Gastrocnemius medialis (tissue), 4 donors: ENCODE data around the gene RFPL3. TPM values are rescaled to one million over a fixed set of nuclear protein-coding genes. Genes with fewer than 3 reads are reported as not detected.

Source experiments
- ATAC-seq, 2 donors: fragments of 150-250 bp; one replicate each; pipeline ENCODE4 v1.9.1; 2016
- DNase-seq, 2 donors: peaks; one replicate each; pipeline ENCODE4 v3.0.0-alpha.2; 2019
- H3K27ac ChIP-seq, 4 donors: fragments of 200-600 bp; sonication (generic); 1 replicate in 1 of 4; 2 replicates in 3 of 4; pipeline ENCODE4 v1.5.1; 2016 to 2018; ENCODE audit warnings: mild to moderate bottlenecking in 2 of 4, moderate library complexity in 1 of 4
- H3K27me3 ChIP-seq, 3 donors: fragments of 200-600 bp; sonication (generic) in 2 of 3; 1 replicate in 1 of 3; 2 replicates in 2 of 3; pipeline versions ENCODE4 v1.5.1 to v1.6.0; 2016 to 2019; ENCODE audit warnings: mild to moderate bottlenecking in 1 of 3, moderate library complexity in 1 of 3
- H3K36me3 ChIP-seq, 2 donors: fragments of 200-600 bp; sonication (generic) in 1 of 2; one replicate each; pipeline ENCODE4 v1.5.1; 2017 to 2018
- H3K4me1 ChIP-seq, 2 donors: fragments of 200-600 bp; sonication (generic) in 1 of 2; one replicate each; pipeline ENCODE4 v1.5.1; 2016 to 2017; ENCODE audit warnings: mild to moderate bottlenecking in 2 of 2
- H3K4me3 ChIP-seq, 4 donors: fragments of 200-600 bp; sonication (generic) in 3 of 4; 1 replicate in 1 of 4; 2 replicates in 3 of 4; pipeline ENCODE4 v1.5.1; 2016 to 2019; ENCODE audit warnings: mild to moderate bottlenecking in 2 of 4
- H3K9me3 ChIP-seq, 3 donors: fragments of 200-600 bp; sonication (generic) in 2 of 3; 1 replicate in 1 of 3; 2 replicates in 2 of 3; pipeline ENCODE4 v1.5.1; 2016 to 2019
- CTCF ChIP-seq, 5 experiments: fragments of 450-650 bp in 3 of 5; fragments of 200-600 bp in 2 of 5; sonication (generic) in 2 of 5; IDR thresholded peaks in 4 of 5; conservative IDR thresholded peaks in 1 of 5; 1 replicate in 4 of 5; 2 replicates in 1 of 5; pipeline ENCODE4 v1.5.1; 2016 to 2019; ENCODE audit warnings: antibody characterized with exemption in 5 of 5, mild to moderate bottlenecking in 3 of 5, moderate library complexity in 3 of 5
- POLR2A ChIP-seq, 2 donors: fragments of 450-650 bp; IDR thresholded peaks; one replicate each; pipeline ENCODE4 v1.6.1; 2017; ENCODE audit warnings: antibody characterized with exemption in 2 of 2, mild to moderate bottlenecking in 2 of 2, moderate library complexity in 2 of 2
- in situ Hi-C, 4 donors: fragments of 200-750 bp; cut with MboI; loops; one replicate each; pipeline versions ENCODE4 v1.15.0 to v1.8.0; 2017; ENCODE audit warnings: low sequenced_read_pairs in 4 of 4
- intact Hi-C: fragments of 100-400 bp; cut with DNase I; formaldehyde crosslinking; loops from one replicate; pipeline ENCODE4 v1.15.1; 2023; ENCODE audit warnings: low total_unique reads
- total RNA-seq, 4 donors: library from RNA; depleted of rRNA; stranded (reverse); fragments of >200 nt; gene quantifications; one replicate each; pipeline versions ENCODE4 v1.1.0 to v1.2.3, GENCODE V29; 2016

Gene RFPL3
- total RNA-seq, 4 donors from 2014 or later: not detected

GRCh38 chr22:32385681-32386080, 28.0 kb downstream of the RFPL3 start:
- ATAC-seq: no peak
- TF ChIP-seq POLR2A (IDR thresholded peaks at IDR 0.05) (no peak), CTCF (IDR thresholded peaks at IDR 0.05 in 4 of 5, conservative IDR thresholded peaks at IDR 0.05 in 1 of 5) (no peak)
- in situ Hi-C loops (no loop called here), intact Hi-C loops (no loop called here)
- no peaks in the 10 kb centered on the region for H3K4me1 ChIP-seq
- no peak overlapping the region for H3K4me3 ChIP-seq
- no peaks in the 10 kb centered on the region for H3K27me3 ChIP-seq
- no peak for DNase-seq
- peaks cover 0 to 40% of the 10 kb centered on the region in 2 donors for H3K36me3 ChIP-seq
- no peak overlapping the region for H3K27ac ChIP-seq
- H3K9me3 ChIP-seq: no peaks in the 10 kb centered on the region

DNA sequence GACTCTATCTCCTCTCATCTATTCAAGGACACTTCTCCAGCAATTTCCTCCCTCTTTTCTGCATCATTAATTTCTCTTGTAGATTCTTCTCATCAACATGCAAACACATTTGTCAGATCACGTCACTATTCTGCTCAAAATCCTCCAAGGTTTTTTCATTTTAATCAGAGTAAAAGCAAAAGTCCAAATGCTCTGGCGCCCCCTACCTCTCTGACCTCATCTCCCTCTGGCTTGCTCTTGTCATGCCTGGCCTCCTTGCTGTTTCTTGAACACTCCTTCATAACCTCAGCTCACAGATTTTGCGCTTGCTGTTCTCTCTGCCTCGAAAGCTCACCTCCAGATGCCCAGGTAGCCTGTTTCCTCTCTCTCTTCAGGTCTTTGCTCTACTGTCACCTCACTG, 32.0 kb downstream of the RFPL3 start:
- Histone ChIP-seq H3K9me3 (no peaks in the 10 kb centered on the region), H3K4me1 (no peaks in the 10 kb centered on the region), H3K36me3 (peaks cover 4 to 78% of the 10 kb centered on the region in 2 donors), H3K27me3 (no peaks in the 10 kb centered on the region), H3K4me3 (no peak overlapping the region), H3K27ac (no peak overlapping the region)
- no peak for DNase-seq
- TF ChIP-seq CTCF (IDR thresholded peaks at IDR 0.05 in 4 of 5, conservative IDR thresholded peaks at IDR 0.05 in 1 of 5) (no peak), POLR2A (IDR thresholded peaks at IDR 0.05) (no peak)
- ATAC-seq: no peak
- intact Hi-C loops (no loop called here), in situ Hi-C loops (no loop called here)

DNA sequence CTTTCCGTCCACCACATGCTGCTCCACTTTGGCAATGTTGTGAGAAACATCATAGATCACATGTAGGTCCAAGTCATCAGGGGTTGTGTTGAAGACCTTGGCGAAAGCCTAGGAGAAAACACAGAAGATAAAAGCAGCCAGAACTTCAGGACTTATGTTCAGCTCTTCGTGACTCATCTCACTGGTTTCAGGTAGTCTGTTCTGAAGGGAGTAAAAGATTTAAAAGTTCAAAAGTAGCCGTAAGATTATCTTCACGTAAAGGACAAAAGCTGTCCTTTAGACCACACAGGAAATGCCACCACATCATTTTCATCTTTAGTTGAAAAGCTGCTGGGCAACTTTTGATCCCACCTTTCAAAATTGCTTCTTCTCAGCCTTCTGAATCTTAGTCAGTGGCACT, 37.4 kb downstream of the RFPL3 start:
- no peaks in the 10 kb centered on the region for H3K4me1 ChIP-seq
- no peaks in the 10 kb centered on the region for H3K9me3 ChIP-seq
- in situ Hi-C loops: no loop called here
- H3K36me3 ChIP-seq: peaks cover 6 to 98% of the 10 kb centered on the region in 2 donors
- no peak overlapping the region for H3K27ac ChIP-seq
- H3K4me3 ChIP-seq: no peak overlapping the region
- TF ChIP-seq CTCF (IDR thresholded peaks at IDR 0.05 in 4 of 5, conservative IDR thresholded peaks at IDR 0.05 in 1 of 5) (no peak), POLR2A (IDR thresholded peaks at IDR 0.05) (no peak)
- ATAC-seq: no peak
- H3K27me3 ChIP-seq: no peaks in the 10 kb centered on the region
- no peak for DNase-seq
- intact Hi-C loops: no loop called here

DNA sequence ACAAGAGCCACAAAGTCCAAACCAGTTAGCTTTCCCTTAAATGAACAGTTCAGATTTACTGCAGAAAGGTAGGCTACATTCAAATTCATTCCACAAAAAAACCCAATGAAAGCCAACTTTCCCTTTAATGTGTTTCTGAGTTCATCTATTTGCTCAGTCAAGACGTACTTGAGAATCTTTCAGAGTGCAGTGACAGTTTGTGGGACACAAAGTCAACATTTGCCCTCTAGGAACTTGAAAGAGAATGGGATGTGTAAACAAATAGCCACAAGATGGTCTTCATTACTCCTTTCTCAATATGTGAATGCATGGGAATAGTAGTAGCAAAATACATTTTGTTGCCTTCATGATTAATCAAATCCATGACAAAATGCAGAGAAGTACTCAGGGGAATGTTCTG, 38.6 kb downstream of the RFPL3 start:
- ATAC-seq (no peak), DNase-seq (no peak)
- Histone ChIP-seq H3K27me3 (no peaks in the 10 kb centered on the region), H3K4me3 (no peak overlapping the region), H3K36me3 (peaks cover 6 to 100% of the 10 kb centered on the region in 2 donors), H3K9me3 (no peaks in the 10 kb centered on the region), H3K4me1 (no peaks in the 10 kb centered on the region), H3K27ac (no peak overlapping the region)
- in situ Hi-C loops: no loop called here
- intact Hi-C loops: no loop called here
- TF ChIP-seq POLR2A (IDR thresholded peaks at IDR 0.05) (no peak), CTCF (IDR thresholded peaks at IDR 0.05 in 4 of 5, conservative IDR thresholded peaks at IDR 0.05 in 1 of 5) (no peak)

DNA sequence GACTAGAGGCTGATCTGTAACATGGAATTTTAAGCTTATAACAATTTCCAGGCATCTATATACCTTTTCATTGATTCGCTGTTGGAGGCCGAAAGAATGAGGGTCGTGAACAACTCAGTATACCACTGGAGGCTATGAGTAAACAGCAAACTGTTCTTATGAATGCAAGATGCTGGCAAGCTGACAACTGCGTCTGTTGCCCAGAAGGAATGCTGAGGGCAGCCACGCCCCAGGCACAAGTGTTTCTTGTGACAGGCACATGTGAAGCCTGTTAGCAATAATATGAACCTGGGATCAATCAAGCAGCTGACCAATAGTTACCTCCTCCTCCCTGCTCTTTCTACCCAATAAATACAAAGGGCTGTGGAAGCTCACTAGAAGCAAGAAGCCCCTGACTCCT, 39.1 kb downstream of the RFPL3 start:
- no peak for ATAC-seq
- Histone ChIP-seq H3K9me3 (no peaks in the 10 kb centered on the region), H3K27ac (no peak overlapping the region), H3K4me1 (no peaks in the 10 kb centered on the region), H3K4me3 (no peak overlapping the region), H3K27me3 (no peaks in the 10 kb centered on the region), H3K36me3 (peaks cover 6 to 100% of the 10 kb centered on the region in 2 donors)
- DNase-seq: peak in 1 of 2 donors; percentile 18
- TF ChIP-seq POLR2A (IDR thresholded peaks at IDR 0.05) (no peak), CTCF (IDR thresholded peaks at IDR 0.05 in 4 of 5, conservative IDR thresholded peaks at IDR 0.05 in 1 of 5) (no peak)
- intact Hi-C loops (no loop called here), in situ Hi-C loops (no loop called here)
